DOHH2 (cell line): ENCODE results near the gene PPID.

ENCODE experiments used
- EZH2phosphoT487 ChIP-seq: fragments of 200-600 bp; sonication (generic); IDR thresholded peaks from 2 replicates; pipeline ENCODE4 v1.6.1; 2017; ENCODE audit warnings: borderline replicate concordance, mild to moderate bottlenecking, antibody characterized with exemption, low read length, moderate library complexity, mixed read lengths
- TF ChIP-seq, protein P1 (sequence below): fragments of 200-600 bp; sonication (generic); IDR thresholded peaks from one replicate; pipeline ENCODE4 v1.5.1; 2014; ENCODE audit warnings: antibody characterized with exemption, mild to moderate bottlenecking, low read depth, low read length; ENCODE audit not compliant: poor library complexity, severe bottlenecking

GRCh38 chr4:158666892-158667291 lies 56.3 kb downstream of the PPID start:
- TF ChIP-seq, protein P1, sequence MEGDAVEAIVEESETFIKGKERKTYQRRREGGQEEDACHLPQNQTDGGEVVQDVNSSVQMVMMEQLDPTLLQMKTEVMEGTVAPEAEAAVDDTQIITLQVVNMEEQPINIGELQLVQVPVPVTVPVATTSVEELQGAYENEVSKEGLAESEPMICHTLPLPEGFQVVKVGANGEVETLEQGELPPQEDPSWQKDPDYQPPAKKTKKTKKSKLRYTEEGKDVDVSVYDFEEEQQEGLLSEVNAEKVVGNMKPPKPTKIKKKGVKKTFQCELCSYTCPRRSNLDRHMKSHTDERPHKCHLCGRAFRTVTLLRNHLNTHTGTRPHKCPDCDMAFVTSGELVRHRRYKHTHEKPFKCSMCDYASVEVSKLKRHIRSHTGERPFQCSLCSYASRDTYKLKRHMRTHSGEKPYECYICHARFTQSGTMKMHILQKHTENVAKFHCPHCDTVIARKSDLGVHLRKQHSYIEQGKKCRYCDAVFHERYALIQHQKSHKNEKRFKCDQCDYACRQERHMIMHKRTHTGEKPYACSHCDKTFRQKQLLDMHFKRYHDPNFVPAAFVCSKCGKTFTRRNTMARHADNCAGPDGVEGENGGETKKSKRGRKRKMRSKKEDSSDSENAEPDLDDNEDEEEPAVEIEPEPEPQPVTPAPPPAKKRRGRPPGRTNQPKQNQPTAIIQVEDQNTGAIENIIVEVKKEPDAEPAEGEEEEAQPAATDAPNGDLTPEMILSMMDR: no peak
- no peak for TF ChIP-seq EZH2phosphoT487
